WTC11 (cell line): ENCODE measurements around the gene TRIM7.

Source experiments
- ETV6 ChIP-seq: sonication (generic); formaldehyde crosslinking; IDR thresholded peaks from 2 replicates; pipeline ENCODE4 v1.8.1; 2022; ENCODE audit warnings: mild to moderate bottlenecking, missing genetic modification reagents
- PREB ChIP-seq: sonication (generic); formaldehyde crosslinking; IDR thresholded peaks from 2 replicates; pipeline ENCODE4 v1.8.1; 2022; ENCODE audit warnings: mild to moderate bottlenecking, missing genetic modification reagents, moderate library complexity, borderline replicate concordance
- SP1 ChIP-seq: sonication (generic); formaldehyde crosslinking; conservative IDR thresholded peaks from 2 replicates; pipeline ENCODE4 v1.8.1; 2022; ENCODE audit warnings: missing genetic modification reagents
- TEAD1 ChIP-seq: sonication (generic); formaldehyde crosslinking; IDR thresholded peaks from 2 replicates; pipeline ENCODE4 v1.8.0; 2022; ENCODE audit warnings: mild to moderate bottlenecking, missing genetic modification reagents
- ZNF121 ChIP-seq: sonication (generic); formaldehyde crosslinking; IDR thresholded peaks from 2 replicates; pipeline ENCODE4 v1.8.0; 2023; ENCODE audit warnings: missing genetic modification reagents
- ZNF138 ChIP-seq: sonication (generic); formaldehyde crosslinking; conservative IDR thresholded peaks from 2 replicates; pipeline ENCODE4 v1.8.1; 2022; ENCODE audit warnings: mild to moderate bottlenecking, moderate library complexity, missing genetic modification reagents
- ZNF219 ChIP-seq: sonication (generic); formaldehyde crosslinking; IDR thresholded peaks from 2 replicates; pipeline ENCODE4 v1.8.0; 2023; ENCODE audit warnings: missing genetic modification reagents, mild to moderate bottlenecking, borderline replicate concordance
- TF ChIP-seq, protein P1 (sequence below): fragments of 200-600 bp; IDR thresholded peaks from 2 replicates; pipeline ENCODE4 v1.8.0; 2022; ENCODE audit warnings: antibody characterized with exemption
- TF ChIP-seq, protein P2 (sequence below): fragments of 250-450 bp; sonication (Bioruptor Pico); IDR thresholded peaks from 2 replicates; pipeline ENCODE4 v1.8.0; 2021; ENCODE audit warnings: mild to moderate bottlenecking

DNA sequence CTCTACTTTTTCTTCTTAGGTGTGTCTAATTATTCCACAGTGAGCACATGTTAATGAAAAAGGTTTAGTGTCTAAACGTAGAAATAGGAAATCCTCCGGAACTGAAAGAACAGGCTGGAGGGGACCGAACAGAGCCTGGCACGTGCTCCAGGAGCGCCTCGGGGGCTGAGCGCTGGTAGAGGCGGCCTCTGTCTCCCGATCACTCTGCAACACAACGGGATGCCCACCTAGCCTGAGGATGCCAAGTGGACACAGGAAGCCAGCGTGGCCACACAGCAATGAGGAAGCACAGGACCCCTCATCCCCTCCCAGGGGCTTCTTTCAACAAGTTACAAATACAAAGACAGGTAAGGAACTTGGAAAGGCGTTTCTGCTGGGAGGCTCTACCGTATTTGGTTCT, 19.4 kb downstream of the TRIM7 start:
- TF ChIP-seq TEAD1 (CRISPR knock-in tag) (no peak), ZNF219 (CRISPR knock-in tag) (no peak), ZNF121 (CRISPR knock-in tag) (no peak), ZNF138 (no peak), SP1 (no peak), PREB (CRISPR knock-in tag) (no peak), ETV6 (CRISPR knock-in tag) (no peak)
- TF ChIP-seq, protein P1, sequence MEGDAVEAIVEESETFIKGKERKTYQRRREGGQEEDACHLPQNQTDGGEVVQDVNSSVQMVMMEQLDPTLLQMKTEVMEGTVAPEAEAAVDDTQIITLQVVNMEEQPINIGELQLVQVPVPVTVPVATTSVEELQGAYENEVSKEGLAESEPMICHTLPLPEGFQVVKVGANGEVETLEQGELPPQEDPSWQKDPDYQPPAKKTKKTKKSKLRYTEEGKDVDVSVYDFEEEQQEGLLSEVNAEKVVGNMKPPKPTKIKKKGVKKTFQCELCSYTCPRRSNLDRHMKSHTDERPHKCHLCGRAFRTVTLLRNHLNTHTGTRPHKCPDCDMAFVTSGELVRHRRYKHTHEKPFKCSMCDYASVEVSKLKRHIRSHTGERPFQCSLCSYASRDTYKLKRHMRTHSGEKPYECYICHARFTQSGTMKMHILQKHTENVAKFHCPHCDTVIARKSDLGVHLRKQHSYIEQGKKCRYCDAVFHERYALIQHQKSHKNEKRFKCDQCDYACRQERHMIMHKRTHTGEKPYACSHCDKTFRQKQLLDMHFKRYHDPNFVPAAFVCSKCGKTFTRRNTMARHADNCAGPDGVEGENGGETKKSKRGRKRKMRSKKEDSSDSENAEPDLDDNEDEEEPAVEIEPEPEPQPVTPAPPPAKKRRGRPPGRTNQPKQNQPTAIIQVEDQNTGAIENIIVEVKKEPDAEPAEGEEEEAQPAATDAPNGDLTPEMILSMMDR = no peak
- TF ChIP-seq, protein P2, sequence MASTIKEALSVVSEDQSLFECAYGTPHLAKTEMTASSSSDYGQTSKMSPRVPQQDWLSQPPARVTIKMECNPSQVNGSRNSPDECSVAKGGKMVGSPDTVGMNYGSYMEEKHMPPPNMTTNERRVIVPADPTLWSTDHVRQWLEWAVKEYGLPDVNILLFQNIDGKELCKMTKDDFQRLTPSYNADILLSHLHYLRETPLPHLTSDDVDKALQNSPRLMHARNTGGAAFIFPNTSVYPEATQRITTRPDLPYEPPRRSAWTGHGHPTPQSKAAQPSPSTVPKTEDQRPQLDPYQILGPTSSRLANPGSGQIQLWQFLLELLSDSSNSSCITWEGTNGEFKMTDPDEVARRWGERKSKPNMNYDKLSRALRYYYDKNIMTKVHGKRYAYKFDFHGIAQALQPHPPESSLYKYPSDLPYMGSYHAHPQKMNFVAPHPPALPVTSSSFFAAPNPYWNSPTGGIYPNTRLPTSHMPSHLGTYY = no peak
